GM21528 (cell line): Measurements from ENCODE around the gene HMCN1.

Experiments used
- ATAC-seq: cut with Tn5 transposase; IDR thresholded peaks from one replicate; pipeline ENCODE4 v1.9.1; 2021; ENCODE audit warnings: mild to moderate bottlenecking, moderate library complexity; ENCODE audit not compliant: unreplicated experiment, low FRiP score

The HMCN1 gene

GRCh38 chr1:185996211-185996610 is 262.0 kb downstream of the HMCN1 start:
- no peak for ATAC-seq

- ATAC-seq, result no peak
These were observed 264.2 kb downstream of the HMCN1 start for GRCh38 chr1:185998391-185998790.

- no peak for ATAC-seq
These were observed 268.2 kb downstream of the HMCN1 start for GRCh38 chr1:186002406-186002805.

DNA sequence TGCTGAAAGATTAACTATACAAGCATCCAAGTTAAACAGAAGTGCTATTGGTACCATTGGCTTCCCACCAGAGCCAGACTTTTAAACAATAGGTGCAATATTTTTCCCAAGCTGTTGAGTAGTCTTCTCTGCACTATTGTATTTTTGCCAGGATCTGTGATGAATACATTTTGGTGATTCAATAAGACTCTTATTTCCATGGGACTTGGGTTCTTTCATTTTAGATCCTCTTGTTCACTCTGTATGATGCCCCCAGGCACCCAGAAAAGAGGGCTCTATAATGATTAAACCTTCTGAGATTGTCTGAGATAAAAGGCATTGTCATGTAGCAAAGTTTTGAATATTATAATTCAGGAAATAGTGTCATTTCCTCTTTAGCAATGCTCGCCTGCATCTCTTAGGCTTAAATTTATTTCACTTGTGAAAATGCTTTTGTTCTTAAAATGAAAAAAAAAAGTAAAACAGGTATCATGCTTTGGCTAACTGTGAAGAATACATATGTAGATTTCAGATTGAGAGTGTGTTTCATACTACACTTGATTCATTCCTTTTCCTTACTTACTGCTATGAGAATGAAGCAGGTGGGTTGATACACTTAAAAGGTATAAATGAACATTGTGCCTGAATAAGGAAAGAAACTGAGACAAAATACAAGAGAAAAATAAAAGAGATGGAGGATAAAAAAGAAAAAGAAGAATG is 275.0 kb downstream of the HMCN1 start:
- ATAC-seq, result no peak

GRCh38 chr1:186014370-186015037 is 280.3 kb downstream of the HMCN1 start:
- no peak for ATAC-seq

DNA sequence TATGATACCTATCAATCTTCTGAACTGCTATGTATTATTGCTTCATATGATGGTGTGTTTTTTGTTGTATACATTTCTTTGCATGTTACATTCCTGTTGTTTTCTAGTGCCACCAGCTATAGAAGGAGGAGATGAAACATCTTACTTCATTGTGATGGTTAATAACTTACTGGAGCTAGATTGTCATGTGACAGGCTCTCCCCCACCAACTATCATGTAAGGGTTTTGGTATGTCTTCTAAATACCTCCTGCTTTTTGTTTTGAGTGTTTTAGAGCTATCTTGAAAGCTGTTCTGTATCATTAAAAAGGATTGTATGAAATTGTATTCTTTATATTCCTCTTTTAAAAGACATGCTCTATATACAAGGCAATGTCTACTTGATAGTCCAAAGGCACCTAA is 282.7 kb downstream of the HMCN1 start:
- no peak for ATAC-seq

DNA sequence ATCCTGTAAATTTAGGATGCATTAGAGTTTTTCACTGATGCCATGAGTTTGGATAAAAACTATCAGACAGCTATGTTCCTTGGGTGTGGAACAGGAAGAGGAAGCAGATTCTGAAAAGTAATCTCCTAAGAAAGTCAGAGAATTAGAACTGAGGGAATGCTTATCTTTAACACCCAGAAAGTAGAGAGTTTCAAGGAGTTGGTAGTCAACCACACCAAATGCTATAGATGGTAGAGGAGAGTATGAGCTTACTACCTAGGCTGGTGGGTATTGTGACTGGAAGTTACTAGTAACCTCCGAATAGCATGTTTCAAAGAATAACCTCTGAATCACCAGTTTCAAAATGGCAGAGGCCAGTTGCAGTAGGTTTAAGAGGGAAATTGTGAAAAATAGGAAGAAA is 288.0 kb downstream of the HMCN1 start:
- ATAC-seq, result no peak

- ATAC-seq, result no peak
These were observed 292.8 kb downstream of the HMCN1 start for GRCh38 chr1:186026946-186027345.

DNA sequence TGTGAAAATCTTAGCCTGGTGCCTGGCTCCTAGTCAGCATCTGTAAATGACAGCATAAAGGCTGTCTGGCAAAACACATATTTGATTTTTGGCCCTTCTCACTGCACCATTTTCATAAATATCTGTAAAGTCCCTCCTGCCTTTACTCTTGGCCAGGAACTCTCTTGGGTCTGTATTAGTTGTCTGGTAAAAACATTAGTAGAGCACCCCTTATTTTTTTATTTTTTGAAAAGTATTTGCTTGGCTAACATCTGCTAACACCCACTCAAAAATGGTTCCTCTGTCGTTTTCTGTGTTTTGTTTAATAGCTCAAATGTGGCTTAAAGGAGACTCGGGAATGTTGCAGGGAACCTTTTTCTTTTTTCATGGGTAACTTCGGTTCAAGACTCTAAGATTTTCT is 293.4 kb downstream of the HMCN1 start:
- ATAC-seq, result no peak

DNA sequence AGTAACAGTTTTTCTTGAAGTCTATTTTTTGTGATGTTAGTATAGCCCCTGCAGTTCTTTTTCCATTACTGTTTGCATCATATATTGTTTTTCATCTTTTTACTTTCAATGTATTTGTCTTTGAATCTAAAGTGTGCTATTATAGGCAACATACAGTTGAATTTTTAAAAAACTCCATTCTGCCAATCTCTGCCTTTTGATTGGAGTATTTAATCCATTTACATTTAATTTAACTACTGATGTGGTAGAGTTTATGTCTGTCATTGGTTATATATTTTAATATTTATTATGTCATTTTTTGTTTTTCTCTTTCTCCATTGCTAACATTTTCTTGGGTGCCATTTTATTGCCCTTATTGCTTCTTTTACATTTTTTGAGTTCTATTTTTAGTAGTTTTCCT is 296.3 kb downstream of the HMCN1 start:
- ATAC-seq, result no peak

DNA sequence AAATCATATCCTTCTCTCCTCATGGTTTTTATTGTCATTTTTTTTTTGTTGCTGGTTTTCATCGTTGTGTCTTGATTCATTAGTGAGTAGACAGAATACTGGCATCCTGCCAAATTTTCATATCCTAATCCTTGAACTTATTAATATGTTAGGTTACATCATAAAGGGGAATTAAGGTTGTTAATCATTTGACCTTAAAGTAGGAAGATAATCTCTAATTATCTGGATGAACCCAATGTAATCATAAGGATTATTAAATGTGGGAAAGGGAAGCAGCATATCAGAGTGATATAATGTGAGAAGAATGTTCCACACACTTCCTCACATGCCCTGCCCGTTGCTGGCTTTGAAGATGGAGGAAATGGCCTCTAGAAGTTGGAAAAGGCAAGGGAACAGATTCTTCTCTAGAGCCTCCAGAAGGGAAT is 299.7 kb downstream of the HMCN1 start:
- no peak for ATAC-seq

- ATAC-seq, result no peak
These were observed 308.0 kb downstream of the HMCN1 start for GRCh38 chr1:186042230-186042629.

GRCh38 chr1:186043296-186043695 is 309.1 kb downstream of the HMCN1 start:
- no peak for ATAC-seq

DNA sequence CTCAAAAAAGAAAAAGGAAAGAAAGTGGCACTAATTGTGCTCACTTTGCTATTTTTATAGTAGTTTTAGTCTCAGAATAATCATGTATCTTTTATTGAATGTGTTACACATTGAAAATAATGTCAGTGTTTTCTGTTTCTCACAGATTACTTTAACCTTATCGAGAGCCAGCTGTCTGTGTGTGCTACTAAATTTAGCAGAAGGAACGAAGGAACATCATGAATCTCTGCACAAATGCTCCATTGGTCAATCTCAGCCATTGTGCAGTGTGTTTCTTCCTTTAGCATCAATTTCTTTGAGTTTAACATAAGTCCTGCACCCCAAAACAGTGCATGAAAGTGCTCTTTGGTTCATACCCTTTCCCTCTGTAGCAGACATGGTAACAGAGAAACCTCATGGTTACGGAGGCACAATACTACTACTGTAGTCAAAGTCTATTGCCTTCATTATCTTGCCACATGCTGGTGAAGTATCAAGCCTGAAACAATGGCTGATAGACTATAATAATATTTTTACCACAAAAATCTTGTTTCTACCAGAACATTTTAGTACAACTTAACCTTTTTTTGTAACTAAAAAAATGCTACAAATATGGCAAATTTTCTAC is 310.0 kb downstream of the HMCN1 start:
- no peak for ATAC-seq

GRCh38 chr1:186046437-186047211 is 312.4 kb downstream of the HMCN1 start:
- ATAC-seq, result no peak

DNA sequence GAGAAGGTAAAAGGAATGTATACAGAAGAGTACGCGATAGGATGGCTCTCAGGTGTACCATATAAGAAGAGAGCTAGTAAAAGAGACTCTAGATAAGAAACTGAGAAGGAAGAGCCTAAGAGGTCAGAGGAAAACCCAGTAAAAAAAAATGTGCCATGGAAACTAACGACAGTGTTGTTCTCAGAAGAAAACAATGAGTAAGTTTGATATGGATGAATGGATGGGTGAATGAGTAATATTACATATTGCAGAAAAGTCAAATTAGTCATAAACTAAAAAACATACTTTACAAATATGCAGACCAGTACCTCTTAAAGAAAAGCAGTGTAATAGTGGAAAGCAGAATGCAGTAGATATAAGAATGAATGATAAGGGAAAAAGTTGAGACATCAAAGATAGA is 316.2 kb downstream of the HMCN1 start:
- no peak for ATAC-seq

GRCh38 chr1:186054003-186054402 is 319.8 kb downstream of the HMCN1 start:
- ATAC-seq, result no peak

- ATAC-seq, result no peak
These were observed 320.7 kb downstream of the HMCN1 start for GRCh38 chr1:186054932-186055331.

- ATAC-seq, result no peak
These were observed 321.7 kb downstream of the HMCN1 start for GRCh38 chr1:186055846-186056245.

GRCh38 chr1:186057086-186057485 is 322.9 kb downstream of the HMCN1 start:
- no peak for ATAC-seq

- no peak for ATAC-seq
These were observed 325.1 kb downstream of the HMCN1 start for GRCh38 chr1:186059311-186059710.
